Glutamatergic neuron (in vitro differentiated cells): ENCODE results near the gene CCDC70. TPM values are rescaled to one million over a fixed set of nuclear protein-coding genes. Genes with fewer than 3 reads are reported as not detected.

ENCODE experiments used
- DNase-seq: peaks from one replicate; pipeline ENCODE4 v3.0.0; 2022
- H3K27ac Mint-ChIP-seq: one replicate; pipeline ENCODE4 v1.8.0; 2020; ENCODE audit warnings: mild to moderate bottlenecking, mixed read lengths, inconsistent platforms; ENCODE audit not compliant: unreplicated experiment
- H3K27me3 Mint-ChIP-seq: one replicate; pipeline ENCODE4 v1.8.0; 2020; ENCODE audit warnings: mild to moderate bottlenecking, moderate library complexity, mixed read lengths, inconsistent platforms; ENCODE audit not compliant: unreplicated experiment
- H3K36me3 Mint-ChIP-seq: one replicate; pipeline ENCODE4 v1.8.0; 2020; ENCODE audit warnings: mild to moderate bottlenecking, mixed read lengths, inconsistent platforms; ENCODE audit not compliant: unreplicated experiment
- H3K4me1 Mint-ChIP-seq: one replicate; pipeline ENCODE4 v1.8.0; 2020; ENCODE audit warnings: mild to moderate bottlenecking, low read depth, mixed read lengths, inconsistent platforms; ENCODE audit not compliant: unreplicated experiment
- H3K4me3 Mint-ChIP-seq: one replicate; pipeline ENCODE4 v1.8.0; 2020; ENCODE audit warnings: mild to moderate bottlenecking, mixed read lengths, inconsistent platforms; ENCODE audit not compliant: unreplicated experiment
- H3K9me3 Mint-ChIP-seq: one replicate; pipeline ENCODE4 v1.8.0; 2020; ENCODE audit warnings: mild to moderate bottlenecking, moderate library complexity, mixed read lengths, inconsistent platforms; ENCODE audit not compliant: unreplicated experiment
- CTCF ChIP-seq: fragments of 200-600 bp; sonication (generic); IDR thresholded peaks from one replicate; pipeline ENCODE4 v1.5.0; 2021; ENCODE audit not compliant: partially characterized antibody, unreplicated experiment
- total RNA-seq: library from RNA; stranded (reverse); fragmentation: NEBNext Ultra II Directional; extraction: Animal tissue kit (Norgen Biotek cat#: 25700); gene quantifications from one replicate; pipeline ENCODE4 v1.2.1, GENCODE V29; 2021; ENCODE audit not compliant: unreplicated experiment

The CCDC70 gene
- total RNA-seq, 1 donor from 2014 or later = not detected

GRCh38 chr13:51829568-51829899 lies 32.2 kb upstream of the CCDC70 start:
- peaks cover 3% of the 10 kb centered on the region for H3K9me3 Mint-ChIP-seq
- H3K36me3 Mint-ChIP-seq = no peaks in the 10 kb centered on the region
- peak overlapping the region; percentile 78 for H3K27ac Mint-ChIP-seq
- no peak overlapping the region for H3K4me3 Mint-ChIP-seq
- peaks cover 3% of the 10 kb centered on the region for H3K27me3 Mint-ChIP-seq
- peak; percentile 34 for DNase-seq
- no peak for TF ChIP-seq CTCF
- peaks cover 33% of the 10 kb centered on the region for H3K4me1 Mint-ChIP-seq

DNA sequence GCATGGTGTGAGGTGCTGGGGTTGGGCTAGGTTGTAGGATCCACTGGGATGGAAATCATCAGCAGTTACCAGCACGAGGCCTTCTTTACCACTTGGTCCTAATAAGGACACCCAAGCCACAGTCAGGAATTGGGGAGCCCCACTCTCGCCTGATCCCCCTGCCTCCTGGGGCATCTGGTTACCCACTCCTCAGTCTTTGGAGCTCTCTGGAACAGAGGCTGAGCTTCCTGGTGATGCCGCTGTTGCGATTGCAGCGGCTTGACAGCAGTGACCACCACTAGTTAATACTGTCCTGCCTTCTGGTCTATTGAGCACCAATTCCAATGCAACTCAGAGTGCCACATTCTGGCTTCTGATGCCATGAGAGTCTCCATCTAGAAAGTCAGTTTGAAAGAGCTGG lies 30.2 kb upstream of the CCDC70 start:
- no peak for DNase-seq
- Mint-ChIP-seq H3K9me3 (peaks cover 3% of the 10 kb centered on the region), H3K27ac (no peak overlapping the region), H3K4me1 (peaks cover 44% of the 10 kb centered on the region), H3K27me3 (peaks cover 8% of the 10 kb centered on the region), H3K4me3 (no peak overlapping the region), H3K36me3 (no peaks in the 10 kb centered on the region)
- TF ChIP-seq CTCF = no peak

GRCh38 chr13:51832471-51833152 lies 29.2 kb upstream of the CCDC70 start:
- no peak for DNase-seq
- H3K36me3 Mint-ChIP-seq = no peaks in the 10 kb centered on the region
- H3K27me3 Mint-ChIP-seq = peaks cover 8% of the 10 kb centered on the region
- peak overlapping the region; percentile 1 for H3K4me3 Mint-ChIP-seq
- H3K4me1 Mint-ChIP-seq = peaks cover 48% of the 10 kb centered on the region
- H3K9me3 Mint-ChIP-seq = peaks cover 3% of the 10 kb centered on the region
- TF ChIP-seq CTCF = no peak
- H3K27ac Mint-ChIP-seq = peak overlapping the region; percentile 1

GRCh38 chr13:51833980-51834379 lies 27.8 kb upstream of the CCDC70 start:
- peaks cover 7% of the 10 kb centered on the region for H3K9me3 Mint-ChIP-seq
- no peak overlapping the region for H3K4me3 Mint-ChIP-seq
- H3K27me3 Mint-ChIP-seq = peaks cover 8% of the 10 kb centered on the region
- no peak for TF ChIP-seq CTCF
- no peaks in the 10 kb centered on the region for H3K36me3 Mint-ChIP-seq
- DNase-seq = no peak
- no peak overlapping the region for H3K27ac Mint-ChIP-seq
- H3K4me1 Mint-ChIP-seq = peaks cover 41% of the 10 kb centered on the region

GRCh38 chr13:51834581-51835171 lies 27.1 kb upstream of the CCDC70 start:
- H3K9me3 Mint-ChIP-seq = peaks cover 6% of the 10 kb centered on the region
- peak; percentile 72 for DNase-seq
- H3K27me3 Mint-ChIP-seq = peaks cover 6% of the 10 kb centered on the region
- H3K4me1 Mint-ChIP-seq = peaks cover 35% of the 10 kb centered on the region
- peak overlapping the region; percentile 66 for H3K4me3 Mint-ChIP-seq
- TF ChIP-seq CTCF = no peak
- H3K27ac Mint-ChIP-seq = peak overlapping the region; percentile 83
- no peaks in the 10 kb centered on the region for H3K36me3 Mint-ChIP-seq
